Thyroid gland (tissue), 4 donors: ENCODE measurements around the gene SYNCRIP. TPM values are rescaled to one million over a fixed set of nuclear protein-coding genes. Genes with fewer than 3 reads are reported as not detected.
"Not testable (repeated sequence)": the region's sequence is repeated elsewhere in the genome, so short reads cannot be mapped to it uniquely, and the experiment has no call there.

Experiments used
- DNase-seq, 2 donors: peaks; one replicate each; pipeline ENCODE4 v3.0.0-alpha.2; 2019
- H3K27ac ChIP-seq, 3 donors: fragments of 200-600 bp; sonication (generic); 1 replicate in 2 of 3; 2 replicates in 1 of 3; pipeline ENCODE4 v1.5.1; 2016 to 2019; ENCODE audit warnings: mild to moderate bottlenecking in 1 of 3, moderate library complexity in 1 of 3
- H3K27me3 ChIP-seq: fragments of 200-600 bp; sonication (generic); one replicate; pipeline ENCODE4 v1.5.1; 2019
- H3K36me3 ChIP-seq, 2 donors: fragments of 200-600 bp; sonication (generic); one replicate each; pipeline ENCODE4 v1.5.1; 2016 to 2019
- H3K4me1 ChIP-seq, 2 donors: fragments of 200-600 bp; sonication (generic); one replicate each; pipeline ENCODE4 v1.5.1; 2017 to 2019
- H3K4me3 ChIP-seq, 3 donors: fragments of 200-600 bp; sonication (generic); replicated peaks in 1 of 3; 1 replicate in 2 of 3; 2 replicates in 1 of 3; pipeline ENCODE4 v1.5.1; 2016; ENCODE audit warnings: mild to moderate bottlenecking in 1 of 3
- H3K9me3 ChIP-seq: fragments of 200-600 bp; sonication (generic); one replicate; pipeline ENCODE4 v1.5.1; 2017
- CTCF ChIP-seq, 6 experiments: fragments of 200-600 bp in 3 of 6; fragments of 450-650 bp in 3 of 6; sonication (generic) in 3 of 6; IDR thresholded peaks; one replicate each; pipeline ENCODE4 v1.5.1; 2016 to 2019; ENCODE audit warnings: antibody characterized with exemption in 6 of 6, mild to moderate bottlenecking in 2 of 6, inconsistent platforms in 1 of 6, moderate library complexity in 1 of 6
- POLR2A ChIP-seq, 2 donors: fragments of 450-650 bp; IDR thresholded peaks; one replicate each; pipeline ENCODE4 v1.6.1; 2017; ENCODE audit warnings: antibody characterized with exemption in 2 of 2, mild to moderate bottlenecking in 2 of 2, moderate library complexity in 1 of 2
- WGBS, 2 donors: methylation state at CpG; one replicate each; pipeline ENCODE4 v1.1.5; 2017; 5-methylcytosine and 5-hydroxymethylcytosine counted together
- intact Hi-C: fragments of 100-400 bp; cut with DNase I; formaldehyde crosslinking; loops from one replicate; pipeline ENCODE4 v1.15.1; 2023
- total RNA-seq, 4 donors: library from RNA; depleted of rRNA; stranded (reverse); fragments of >200 nt; gene quantifications; one replicate each; pipeline ENCODE4 v1.2.3, GENCODE V29; 2016

SYNCRIP gene
- total RNA-seq, 4 donors from 2014 or later = 107 to 144 (median 125) TPM

GRCh38 chr6:85637579-85637978, 5.1 kb downstream of the SYNCRIP start:
- Histone ChIP-seq H3K36me3 (peaks cover 51 to 61% of the 10 kb centered on the region in 2 donors), H3K27me3 (no peaks in the 10 kb centered on the region), H3K9me3 (no peaks in the 10 kb centered on the region), H3K4me1 (peaks cover 28 to 34% of the 10 kb centered on the region in 2 donors), H3K27ac (no peak overlapping the region), H3K4me3 (no peak overlapping the region)
- WGBS, 2 donors = 47 to 88% methylated on average over 3 of the region's 3 CpGs
- no peak for DNase-seq
- no peak for TF ChIP-seq CTCF (IDR thresholded peaks at IDR 0.05)
- TF ChIP-seq POLR2A (IDR thresholded peaks at IDR 0.05) = no peak
- intact Hi-C loops = no loop called here

GRCh38 chr6:85632164-85632942, 10.3 kb downstream of the SYNCRIP start:
- intact Hi-C loops = no loop called here
- Histone ChIP-seq H3K4me3 (no peak overlapping the region), H3K36me3 (peaks cover 56 to 67% of the 10 kb centered on the region in 2 donors)

GRCh38 chr6:85631117-85631516, 11.6 kb downstream of the SYNCRIP start:
- peak overlapping the region in 1 of 3 donors; percentile 18 for H3K27ac ChIP-seq
- H3K4me3 ChIP-seq, H3K9me3 ChIP-seq, intact Hi-C loops, H3K27me3 ChIP-seq: not testable (repeated sequence)
- peaks cover 7 to 18% of the 10 kb centered on the region in 2 donors for H3K4me1 ChIP-seq
- peak in 1 of 2 donors; percentile 44 for DNase-seq
- H3K36me3 ChIP-seq = peaks cover 43 to 63% of the 10 kb centered on the region in 2 donors
- 66 to 69% methylated on average over 5 of the region's 5 CpGs for WGBS, 2 donors

More at GRCh38 chr6:85632164-85632942, 10.3 kb downstream of the SYNCRIP start:
- peak overlapping the region in 1 of 3 donors; percentile 9 for H3K27ac ChIP-seq
- no peaks in the 10 kb centered on the region for H3K9me3 ChIP-seq
- DNase-seq = no peak
- peaks cover 7 to 20% of the 10 kb centered on the region in 2 donors for H3K4me1 ChIP-seq
- WGBS, 2 donors = 95 to 98% methylated on average over 6 of the region's 6 CpGs
- no peaks in the 10 kb centered on the region for H3K27me3 ChIP-seq
- no peak for TF ChIP-seq POLR2A (IDR thresholded peaks at IDR 0.05)
- no peak for TF ChIP-seq CTCF (IDR thresholded peaks at IDR 0.05)

DNA sequence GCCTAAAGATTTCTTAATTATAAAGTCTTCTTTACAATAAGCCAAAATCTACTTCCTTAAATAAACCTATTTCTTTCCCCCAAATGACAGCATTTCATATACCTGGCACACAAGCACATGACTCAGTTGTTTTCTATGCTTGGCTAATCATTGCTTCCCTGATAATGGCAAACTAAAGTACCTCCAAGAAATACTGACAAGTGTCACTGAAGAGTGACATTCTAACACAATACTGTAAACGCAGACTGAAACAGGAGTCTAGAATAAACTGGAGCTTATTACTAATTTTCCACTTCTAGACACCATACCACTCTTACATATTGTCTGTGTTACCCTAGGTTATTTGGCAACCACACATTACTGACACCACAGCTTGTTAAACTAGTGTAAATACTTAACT, 14.3 kb downstream of the SYNCRIP start:
- H3K27me3 ChIP-seq = no peaks in the 10 kb centered on the region
- 52 to 57% methylated on average over 1 of the region's 1 CpG for WGBS, 2 donors
- intact Hi-C loops = no loop called here
- DNase-seq = no peak
- H3K4me1 ChIP-seq = peaks cover 6 to 18% of the 10 kb centered on the region in 2 donors
- no peaks in the 10 kb centered on the region for H3K9me3 ChIP-seq
- TF ChIP-seq POLR2A (IDR thresholded peaks at IDR 0.05) = no peak
- TF ChIP-seq CTCF (IDR thresholded peaks at IDR 0.05) = no peak
- no peak overlapping the region for H3K27ac ChIP-seq
- H3K36me3 ChIP-seq = peaks cover 32 to 47% of the 10 kb centered on the region in 2 donors
- H3K4me3 ChIP-seq = no peak overlapping the region

DNA sequence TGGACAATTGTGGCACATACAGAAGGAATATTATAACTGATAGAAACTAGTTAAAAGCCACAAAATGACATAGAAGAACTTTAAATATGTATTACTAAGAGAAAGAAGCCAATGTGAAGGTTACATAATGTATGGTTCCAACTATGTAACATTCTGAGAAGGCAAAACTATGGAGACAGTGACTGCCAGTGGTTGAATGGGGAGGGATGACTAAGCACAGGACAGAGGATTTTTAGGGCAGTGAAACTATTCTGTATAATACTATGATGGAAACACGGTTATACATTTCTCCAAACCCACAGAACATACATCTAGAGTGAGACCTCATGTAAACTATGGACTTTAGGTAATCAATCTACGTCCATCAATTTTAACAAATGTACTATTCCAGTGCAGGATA, 22.4 kb downstream of the SYNCRIP start:
- TF ChIP-seq POLR2A (IDR thresholded peaks at IDR 0.05) (no peak), CTCF (IDR thresholded peaks at IDR 0.05) (no peak)
- peaks cover 72 to 73% of the 10 kb centered on the region in 2 donors for H3K36me3 ChIP-seq
- H3K4me1 ChIP-seq = no peaks in the 10 kb centered on the region
- intact Hi-C loops = no loop called here
- H3K27me3 ChIP-seq = no peaks in the 10 kb centered on the region
- no peak overlapping the region for H3K4me3 ChIP-seq
- H3K27ac ChIP-seq = no peak overlapping the region
- no peak for DNase-seq
- no peaks in the 10 kb centered on the region for H3K9me3 ChIP-seq
- WGBS, 2 donors = 93% methylated on average over 2 of the region's 2 CpGs
